Subcutaneous abdominal adipose tissue (tissue), 5 donors: Measurements from ENCODE around the gene RBP4.

ENCODE experiments used
- H3K27ac ChIP-seq: one replicate; pipeline ENCODE4 v1.7.0; 2013; ENCODE audit warnings: low read depth, mild to moderate bottlenecking, inconsistent platforms, low read length, moderate library complexity
- H3K27me3 ChIP-seq, 5 donors: one replicate each; pipeline ENCODE4 v1.7.0; 2013; ENCODE audit warnings: low read length in 5 of 5, inconsistent platforms in 1 of 5; ENCODE audit not compliant: control insufficient read depth in 5 of 5, insufficient read depth in 4 of 5
- H3K36me3 ChIP-seq, 5 donors: one replicate each; pipeline ENCODE4 v1.7.0; 2013; ENCODE audit warnings: low read length in 5 of 5; ENCODE audit not compliant: control insufficient read depth in 5 of 5, insufficient read depth in 5 of 5
- H3K4me1 ChIP-seq, 5 donors: one replicate each; pipeline ENCODE4 v1.7.0; 2013; ENCODE audit warnings: low read length in 5 of 5, mild to moderate bottlenecking in 3 of 5, moderate library complexity in 1 of 5; ENCODE audit not compliant: control insufficient read depth in 5 of 5, insufficient read depth in 5 of 5
- H3K4me3 ChIP-seq, 5 donors: one replicate each; pipeline ENCODE4 v1.7.0; 2013; ENCODE audit warnings: low read length in 5 of 5, low read depth in 1 of 5
- H3K9ac ChIP-seq, 5 donors: one replicate each; pipeline ENCODE4 v1.7.0; 2013; ENCODE audit warnings: low read length in 5 of 5, mild to moderate bottlenecking in 4 of 5, moderate library complexity in 3 of 5
- H3K9me3 ChIP-seq, 5 donors: one replicate each; pipeline ENCODE4 v1.7.0; 2013; ENCODE audit warnings: low read length in 5 of 5; ENCODE audit not compliant: control insufficient read depth in 5 of 5
- donor health status: healthy.
- donor health status: healthy.
- donor health status: healthy.
- donor health status: healthy.
- donor health status: healthy.

RBP4 gene

GRCh38 chr10:93584445-93584844 is 16.6 kb downstream of the RBP4 start:
- no peak overlapping the region for H3K27ac ChIP-seq
- no peaks in the 10 kb centered on the region for H3K27me3 ChIP-seq
- peaks cover 0 to 7% (median 0%) of the 10 kb centered on the region in 5 donors for H3K9me3 ChIP-seq
- H3K36me3 ChIP-seq = peaks cover 0 to 8% (median 4%) of the 10 kb centered on the region in 5 donors
- no peak overlapping the region for H3K4me3 ChIP-seq
- H3K9ac ChIP-seq = no peak overlapping the region
- peaks cover 0 to 5% (median 0%) of the 10 kb centered on the region in 5 donors for H3K4me1 ChIP-seq

- peaks cover 0 to 7% (median 6%) of the 10 kb centered on the region in 5 donors for H3K36me3 ChIP-seq
- H3K27me3 ChIP-seq = no peaks in the 10 kb centered on the region
- H3K27ac ChIP-seq = no peak overlapping the region
- peaks cover 0 to 7% (median 0%) of the 10 kb centered on the region in 5 donors for H3K9me3 ChIP-seq
- H3K4me1 ChIP-seq = peaks cover 0 to 5% (median 0%) of the 10 kb centered on the region in 5 donors
- H3K9ac ChIP-seq = no peak overlapping the region
- no peak overlapping the region for H3K4me3 ChIP-seq
Observed at GRCh38 chr10:93580828-93581227, 20.2 kb downstream of the RBP4 start.

GRCh38 chr10:93579985-93580711 is 20.9 kb downstream of the RBP4 start:
- peaks cover 0 to 5% (median 0%) of the 10 kb centered on the region in 5 donors for H3K4me1 ChIP-seq
- H3K27ac ChIP-seq = no peak overlapping the region
- H3K9ac ChIP-seq = no peak overlapping the region
- peaks cover 0 to 7% (median 0%) of the 10 kb centered on the region in 5 donors for H3K9me3 ChIP-seq
- no peak overlapping the region for H3K4me3 ChIP-seq
- no peaks in the 10 kb centered on the region for H3K27me3 ChIP-seq
- peaks cover 0 to 7% (median 6%) of the 10 kb centered on the region in 5 donors for H3K36me3 ChIP-seq

GRCh38 chr10:93579089-93579488 is 21.9 kb downstream of the RBP4 start:
- H3K9ac ChIP-seq = no peak overlapping the region
- no peaks in the 10 kb centered on the region for H3K27me3 ChIP-seq
- H3K36me3 ChIP-seq = peaks cover 0 to 7% (median 6%) of the 10 kb centered on the region in 5 donors
- peaks cover 0 to 7% (median 0%) of the 10 kb centered on the region in 5 donors for H3K9me3 ChIP-seq
- H3K27ac ChIP-seq = peak overlapping the region; percentile 16
- no peak overlapping the region for H3K4me3 ChIP-seq
- peaks cover 0 to 5% (median 0%) of the 10 kb centered on the region in 5 donors for H3K4me1 ChIP-seq

- H3K4me3 ChIP-seq = no peak overlapping the region
- no peak overlapping the region for H3K9ac ChIP-seq
- peaks cover 0 to 12% (median 7%) of the 10 kb centered on the region in 5 donors for H3K4me1 ChIP-seq
- H3K27ac ChIP-seq = no peak overlapping the region
- peaks cover 0 to 7% (median 0%) of the 10 kb centered on the region in 5 donors for H3K9me3 ChIP-seq
- peaks cover 0 to 7% (median 6%) of the 10 kb centered on the region in 5 donors for H3K36me3 ChIP-seq
- H3K27me3 ChIP-seq = no peaks in the 10 kb centered on the region
Observed at GRCh38 chr10:93577565-93577964, 23.5 kb downstream of the RBP4 start.

- Histone ChIP-seq H3K4me1 (peaks cover 0 to 19% (median 12%) of the 10 kb centered on the region in 5 donors), H3K27ac (no peak overlapping the region), H3K9ac (no peak overlapping the region)
Observed at GRCh38 chr10:93576888-93577287, 24.1 kb downstream of the RBP4 start.

GRCh38 chr10:93573924-93574323 is 27.1 kb downstream of the RBP4 start:
- Histone ChIP-seq H3K9me3 (no peaks in the 10 kb centered on the region), H3K4me1 (peaks cover 0 to 35% (median 12%) of the 10 kb centered on the region in 5 donors), H3K36me3 (peaks cover 0 to 1% (median 0%) of the 10 kb centered on the region in 5 donors), H3K9ac (no peak overlapping the region), H3K27me3 (no peaks in the 10 kb centered on the region), H3K27ac (no peak overlapping the region), H3K4me3 (no peak overlapping the region)

More at GRCh38 chr10:93576888-93577287, 24.1 kb downstream of the RBP4 start:
- peaks cover 0 to 7% (median 6%) of the 10 kb centered on the region in 5 donors for H3K36me3 ChIP-seq
- no peak overlapping the region for H3K4me3 ChIP-seq
- no peaks in the 10 kb centered on the region for H3K27me3 ChIP-seq
- H3K9me3 ChIP-seq = peaks cover 0 to 7% (median 0%) of the 10 kb centered on the region in 5 donors

GRCh38 chr10:93573051-93573909 is 27.8 kb downstream of the RBP4 start:
- Histone ChIP-seq H3K9me3 (no peaks in the 10 kb centered on the region), H3K36me3 (no peaks in the 10 kb centered on the region), H3K4me1 (peaks cover 3 to 41% (median 17%) of the 10 kb centered on the region in 5 donors), H3K4me3 (no peak overlapping the region), H3K27ac (no peak overlapping the region), H3K27me3 (peaks cover 0 to 4% (median 0%) of the 10 kb centered on the region in 5 donors), H3K9ac (no peak overlapping the region)

GRCh38 chr10:93572606-93573005 is 28.4 kb downstream of the RBP4 start:
- Histone ChIP-seq H3K27ac (no peak overlapping the region), H3K4me3 (no peak overlapping the region), H3K4me1 (peaks cover 3 to 47% (median 22%) of the 10 kb centered on the region in 5 donors), H3K9me3 (no peaks in the 10 kb centered on the region), H3K36me3 (no peaks in the 10 kb centered on the region), H3K9ac (no peak overlapping the region), H3K27me3 (peaks cover 0 to 10% (median 3%) of the 10 kb centered on the region in 5 donors)
